RWPE2 (cell line): ENCODE measurements around the gene RARA.

Experiments used
- ATAC-seq: fragments of 200-7000 bp; cut with Tn5 transposase; 3 replicates; pipeline ENCODE4 v1.9.1; 2021; ENCODE audit warnings: low read depth
- DNase-seq: peaks from one replicate; pipeline ENCODE4 v3.0.0-alpha.2; 2020; ENCODE audit warnings: low spot score
- H3K27ac ChIP-seq: fragments of 450-650 bp; 2 replicates; pipeline ENCODE4 v1.5.1; 2017; ENCODE audit warnings: mild to moderate bottlenecking; ENCODE audit not compliant: poor library complexity, severe bottlenecking
- H3K27me3 ChIP-seq: fragments of 250-450 bp; sonication (Bioruptor Pico); 2 replicates; pipeline ENCODE4 v1.5.1; 2021; ENCODE audit warnings: mild to moderate bottlenecking, moderate library complexity; ENCODE audit not compliant: insufficient read depth, poor library complexity, severe bottlenecking
- H3K36me3 ChIP-seq: fragments of 250-450 bp; sonication (Bioruptor Pico); 2 replicates; pipeline ENCODE4 v1.5.1; 2020; ENCODE audit warnings: low read depth, mild to moderate bottlenecking, moderate library complexity
- H3K4me1 ChIP-seq: fragments of 250-450 bp; sonication (Bioruptor Pico); 2 replicates; pipeline ENCODE4 v1.5.1; 2021; ENCODE audit warnings: mild to moderate bottlenecking, moderate library complexity; ENCODE audit not compliant: insufficient read depth, poor library complexity, severe bottlenecking
- H3K4me3 ChIP-seq: fragments of 250-450 bp; sonication (Bioruptor Pico); 2 replicates; pipeline ENCODE4 v1.5.1; 2021; ENCODE audit warnings: mild to moderate bottlenecking, moderate library complexity; ENCODE audit not compliant: severe bottlenecking
- H3K9me3 ChIP-seq: fragments of 250-450 bp; sonication (Bioruptor Pico); 2 replicates; pipeline ENCODE4 v1.5.1; 2021; ENCODE audit warnings: mild to moderate bottlenecking, moderate library complexity; ENCODE audit not compliant: severe bottlenecking
- CTCF ChIP-seq: fragments of 450-650 bp; IDR thresholded peaks from one replicate; pipeline ENCODE4 v1.5.1; 2017; ENCODE audit warnings: mild to moderate bottlenecking, moderate library complexity; ENCODE audit not compliant: poor library complexity, severe bottlenecking

Gene RARA

GRCh38 chr17:40317345-40317873, 8.4 kb downstream of the RARA start:
- TF ChIP-seq CTCF = peak; percentile 81
- DNase-seq (no peak), ATAC-seq (no peak)
- Histone ChIP-seq H3K27me3 (no peaks in the 10 kb centered on the region), H3K36me3 (no peaks in the 10 kb centered on the region), H3K27ac (peak overlapping the region; percentile 97), H3K4me1 (peaks cover 67% of the 10 kb centered on the region), H3K4me3 (peak overlapping the region; percentile 91), H3K9me3 (no peaks in the 10 kb centered on the region)

- TF ChIP-seq CTCF = no peak
- ATAC-seq = peak; percentile 73
- peak overlapping the region; percentile 97 for H3K27ac ChIP-seq
- peak; percentile 94 for DNase-seq
- H3K4me1 ChIP-seq = peaks cover 67% of the 10 kb centered on the region
- H3K4me3 ChIP-seq = peak overlapping the region; percentile 91
- H3K9me3 ChIP-seq = no peaks in the 10 kb centered on the region
- no peaks in the 10 kb centered on the region for H3K27me3 ChIP-seq
- no peaks in the 10 kb centered on the region for H3K36me3 ChIP-seq
Observed at GRCh38 chr17:40317880-40318829, 9.2 kb downstream of the RARA start.

GRCh38 chr17:40318830-40319391, 9.9 kb downstream of the RARA start:
- Histone ChIP-seq H3K27ac (peak overlapping the region; percentile 97), H3K27me3 (no peaks in the 10 kb centered on the region), H3K4me1 (peaks cover 66% of the 10 kb centered on the region), H3K9me3 (no peaks in the 10 kb centered on the region), H3K36me3 (no peaks in the 10 kb centered on the region), H3K4me3 (peak overlapping the region; percentile 91)
- ATAC-seq (no peak), DNase-seq (no peak)
- TF ChIP-seq CTCF = no peak

GRCh38 chr17:40319651-40320540, 10.9 kb downstream of the RARA start:
- Histone ChIP-seq H3K36me3 (no peaks in the 10 kb centered on the region), H3K9me3 (no peaks in the 10 kb centered on the region), H3K27me3 (no peaks in the 10 kb centered on the region), H3K27ac (peak overlapping the region; percentile 97), H3K4me1 (peaks cover 64% of the 10 kb centered on the region), H3K4me3 (peak overlapping the region; percentile 91)
- no peak for TF ChIP-seq CTCF
- DNase-seq (peak; percentile 64), ATAC-seq (no peak)
